ENCODE results near the gene GCNT4. TPM values are rescaled to one million over a fixed set of nuclear protein-coding genes. Genes with fewer than 3 reads are reported as not detected.
A peak's percentile ranks its signal among the peaks of the same experiment; 100 is the strongest.

GCNT4 gene
- total RNA-seq, 3 donors from 2014 or later = 1.1 to 1.3 (median 1.2) TPM

GRCh38 chr5:75058986-75059535 is 6.7 kb upstream of the GCNT4 start:
- Mint-ChIP-seq H3K9me3 (no peaks in the 10 kb centered on the region), H3K4me1 (ENCODE audit: low read depth) (peaks cover 85% of the 10 kb centered on the region), H3K27me3 (ENCODE audit: low read depth) (peaks cover 6% of the 10 kb centered on the region), H3K36me3 (ENCODE audit: insufficient read depth) (no peaks in the 10 kb centered on the region), H3K4me3 (peak overlapping the region; percentile 1)
- peak; percentile 11 to 20 for ATAC-seq
- no peak for DNase-seq

- Mint-ChIP-seq H3K4me3 (peak overlapping the region; percentile 0), H3K4me1 (ENCODE audit: low read depth) (peaks cover 79% of the 10 kb centered on the region), H3K36me3 (ENCODE audit: insufficient read depth) (no peaks in the 10 kb centered on the region), H3K9me3 (no peaks in the 10 kb centered on the region), H3K27me3 (ENCODE audit: low read depth) (peaks cover 6% of the 10 kb centered on the region)
- ATAC-seq (peak in 1 of 2 donors; percentile 11), DNase-seq (no peak)
Observed at GRCh38 chr5:75057561-75057960, 5.2 kb upstream of the GCNT4 start.

GRCh38 chr5:75055727-75056144 is 3.4 kb upstream of the GCNT4 start:
- no peak for ATAC-seq
- H3K36me3 Mint-ChIP-seq (ENCODE audit: insufficient read depth) = no peaks in the 10 kb centered on the region
- no peaks in the 10 kb centered on the region for H3K9me3 Mint-ChIP-seq
- no peak overlapping the region for H3K4me3 Mint-ChIP-seq
- DNase-seq = no peak
- H3K27me3 Mint-ChIP-seq (ENCODE audit: low read depth) = peaks cover 6% of the 10 kb centered on the region
- peaks cover 84% of the 10 kb centered on the region for H3K4me1 Mint-ChIP-seq (ENCODE audit: low read depth)

- no peak for DNase-seq
Observed at GRCh38 chr5:75054134-75054930, 2.0 kb upstream of the GCNT4 start.

DNA sequence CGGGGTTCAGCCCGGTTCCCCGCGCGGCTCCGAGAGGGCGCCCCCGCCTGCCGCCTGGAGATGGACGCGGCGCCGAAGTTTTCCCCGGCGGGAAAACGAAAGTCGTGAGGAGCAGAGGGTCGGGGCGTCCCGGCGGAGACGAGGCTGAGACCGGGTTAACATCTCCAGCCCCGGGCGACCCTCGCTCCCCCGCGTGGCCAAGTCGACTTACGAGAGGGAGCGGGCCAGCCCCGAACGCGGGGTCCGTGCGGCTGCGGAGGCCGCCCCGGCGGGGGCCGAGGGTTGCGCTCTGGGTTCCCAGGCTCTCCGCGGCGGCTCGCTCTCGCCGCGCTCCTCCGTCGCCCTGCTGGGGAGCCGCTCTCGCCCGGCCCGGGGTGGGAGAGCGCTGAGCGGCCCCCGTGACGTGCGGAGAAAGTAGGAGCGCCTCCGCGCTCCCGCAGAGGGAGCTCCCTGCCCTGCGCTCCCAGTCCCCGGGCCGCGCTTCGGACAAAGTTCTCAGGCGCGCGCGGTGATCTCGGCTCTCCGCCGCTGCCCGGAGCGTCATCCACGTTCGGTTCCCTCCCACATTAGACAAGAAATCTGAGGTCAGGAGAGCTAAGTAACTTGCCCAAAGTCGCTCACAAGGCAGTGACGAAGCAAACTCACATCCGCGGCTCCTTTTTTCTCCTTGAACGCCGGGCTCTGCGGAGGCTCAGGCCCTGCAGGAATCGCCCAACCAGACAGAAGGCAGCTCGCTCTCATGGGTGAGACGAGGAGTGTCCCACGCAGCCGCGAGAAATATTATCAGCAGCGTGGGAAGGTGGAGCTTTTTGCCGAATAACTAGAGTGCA is 1.2 kb upstream of the GCNT4 start:
- peak overlapping the region; percentile 87 for H3K4me3 Mint-ChIP-seq
- peaks cover 6% of the 10 kb centered on the region for H3K27me3 Mint-ChIP-seq (ENCODE audit: low read depth)
- peak; percentile 45 for DNase-seq
- H3K9me3 Mint-ChIP-seq = no peaks in the 10 kb centered on the region
- no peaks in the 10 kb centered on the region for H3K36me3 Mint-ChIP-seq (ENCODE audit: insufficient read depth)
- peaks cover 84% of the 10 kb centered on the region for H3K4me1 Mint-ChIP-seq (ENCODE audit: low read depth)
- ATAC-seq = peak; percentile 44 to 54

More at GRCh38 chr5:75054134-75054930, 2.0 kb upstream of the GCNT4 start:
- H3K36me3 Mint-ChIP-seq (ENCODE audit: insufficient read depth) = no peaks in the 10 kb centered on the region
- H3K4me3 Mint-ChIP-seq = peak overlapping the region; percentile 87
- peak in 1 of 2 donors; percentile 1 for ATAC-seq
- H3K27me3 Mint-ChIP-seq (ENCODE audit: low read depth) = peaks cover 6% of the 10 kb centered on the region
- H3K9me3 Mint-ChIP-seq = no peaks in the 10 kb centered on the region
- peaks cover 84% of the 10 kb centered on the region for H3K4me1 Mint-ChIP-seq (ENCODE audit: low read depth)

DNA sequence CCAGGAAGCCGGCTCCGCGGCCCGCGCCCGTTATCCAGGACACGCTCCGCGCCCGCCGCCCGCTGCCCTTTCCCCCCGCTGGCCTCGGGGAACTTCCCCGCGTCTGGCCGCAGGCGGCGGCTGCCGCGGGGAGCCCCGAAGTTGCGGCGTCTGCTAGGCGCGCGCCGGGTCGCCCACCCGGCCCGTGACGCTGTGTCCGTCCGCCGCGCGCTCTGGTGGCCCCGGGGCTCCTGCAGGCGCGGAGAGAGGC is 621 bp upstream of the GCNT4 start:
- H3K4me3 Mint-ChIP-seq = peak overlapping the region; percentile 77
- no peaks in the 10 kb centered on the region for H3K9me3 Mint-ChIP-seq
- H3K4me1 Mint-ChIP-seq (ENCODE audit: low read depth) = peaks cover 84% of the 10 kb centered on the region
- DNase-seq = peak; percentile 26
- H3K36me3 Mint-ChIP-seq (ENCODE audit: insufficient read depth) = no peaks in the 10 kb centered on the region
- peaks cover 6% of the 10 kb centered on the region for H3K27me3 Mint-ChIP-seq (ENCODE audit: low read depth)
- peak; percentile 30 to 31 for ATAC-seq

DNA sequence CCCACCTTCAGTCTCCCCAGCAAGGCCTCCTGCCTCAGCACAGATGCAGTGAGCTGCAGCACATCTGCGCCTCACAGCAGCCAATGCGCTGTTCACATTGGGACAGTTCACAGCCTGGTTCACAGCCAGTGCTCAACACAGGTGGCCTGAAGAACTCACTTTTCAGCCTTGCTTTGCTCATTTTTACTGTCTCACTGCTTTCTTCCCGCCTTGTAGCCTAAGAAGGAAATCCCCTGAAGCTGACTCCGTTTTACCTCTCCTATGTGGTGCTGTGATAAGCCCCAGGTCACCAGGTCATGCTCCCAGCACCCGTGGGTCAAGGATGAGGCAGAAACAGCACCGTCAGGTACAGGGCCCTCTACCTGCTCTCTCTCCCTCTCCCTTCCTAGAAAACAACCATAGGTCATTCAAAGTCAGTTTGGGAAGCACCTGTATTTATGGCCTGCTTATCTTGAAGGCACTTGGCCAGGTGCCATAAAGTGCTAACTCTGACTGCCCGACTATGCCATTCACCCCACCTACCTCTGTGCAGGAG is 1.1 kb downstream of the GCNT4 start:
- peaks cover 77% of the 10 kb centered on the region for H3K4me1 Mint-ChIP-seq (ENCODE audit: low read depth)
- DNase-seq (peak; percentile 20), ATAC-seq (peak; percentile 24 to 26)
- H3K4me3 Mint-ChIP-seq = peak overlapping the region; percentile 92
- H3K27me3 Mint-ChIP-seq (ENCODE audit: low read depth) = peaks cover 6% of the 10 kb centered on the region
- no peaks in the 10 kb centered on the region for H3K9me3 Mint-ChIP-seq
- no peaks in the 10 kb centered on the region for H3K36me3 Mint-ChIP-seq (ENCODE audit: insufficient read depth)

GRCh38 chr5:75050415-75050814 is 1.9 kb downstream of the GCNT4 start:
- Mint-ChIP-seq H3K4me3 (peak overlapping the region; percentile 92), H3K4me1 (ENCODE audit: low read depth) (peaks cover 74% of the 10 kb centered on the region), H3K36me3 (ENCODE audit: insufficient read depth) (peaks cover 5% of the 10 kb centered on the region), H3K27me3 (ENCODE audit: low read depth) (peaks cover 6% of the 10 kb centered on the region), H3K9me3 (no peaks in the 10 kb centered on the region)
- no peak for DNase-seq
- peak; percentile 24 to 27 for ATAC-seq

GRCh38 chr5:75049456-75050351 is 2.7 kb downstream of the GCNT4 start:
- H3K36me3 Mint-ChIP-seq (ENCODE audit: insufficient read depth) = peaks cover 10% of the 10 kb centered on the region
- peak; percentile 63 for DNase-seq

DNA sequence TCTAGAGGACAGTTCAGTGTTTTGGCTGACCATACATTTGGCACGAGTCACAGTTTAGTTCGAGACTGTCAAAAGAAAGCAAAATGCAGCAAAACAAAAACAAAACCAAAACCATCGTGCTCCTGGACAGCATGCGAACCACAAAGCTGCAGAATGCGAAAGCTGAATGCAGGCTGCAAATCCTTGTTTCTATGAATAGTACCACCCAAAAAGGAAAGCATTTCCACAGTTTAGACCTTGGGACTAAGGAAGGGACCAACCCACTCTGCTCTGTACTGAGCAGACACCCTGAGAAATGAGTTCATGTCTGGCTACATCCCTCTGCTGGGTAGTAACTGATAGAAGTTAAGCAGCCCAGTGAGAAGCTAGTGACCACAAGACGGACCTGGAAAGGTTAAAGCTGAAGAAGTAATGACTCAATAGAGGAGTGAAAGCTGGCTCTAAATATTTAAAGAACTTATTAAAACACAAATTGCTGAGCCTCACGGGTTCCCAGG is 3.9 kb downstream of the GCNT4 start:
- peaks cover 18% of the 10 kb centered on the region for H3K36me3 Mint-ChIP-seq (ENCODE audit: insufficient read depth)
- DNase-seq (no peak), ATAC-seq (no peak)
- H3K9me3 Mint-ChIP-seq = no peaks in the 10 kb centered on the region
- peak overlapping the region; percentile 40 for H3K4me3 Mint-ChIP-seq
- H3K4me1 Mint-ChIP-seq (ENCODE audit: low read depth) = peaks cover 70% of the 10 kb centered on the region
- no peaks in the 10 kb centered on the region for H3K27me3 Mint-ChIP-seq (ENCODE audit: low read depth)

More at GRCh38 chr5:75049456-75050351, 2.7 kb downstream of the GCNT4 start:
- Mint-ChIP-seq H3K4me1 (ENCODE audit: low read depth) (peaks cover 75% of the 10 kb centered on the region), H3K27me3 (ENCODE audit: low read depth) (peaks cover 5% of the 10 kb centered on the region), H3K9me3 (no peaks in the 10 kb centered on the region), H3K4me3 (peak overlapping the region; percentile 92)
- ATAC-seq = peak; percentile 21 to 22

GRCh38 chr5:75047356-75047755 is 5.0 kb downstream of the GCNT4 start:
- Mint-ChIP-seq H3K4me1 (ENCODE audit: low read depth) (peaks cover 74% of the 10 kb centered on the region), H3K36me3 (ENCODE audit: insufficient read depth) (peaks cover 28% of the 10 kb centered on the region), H3K27me3 (ENCODE audit: low read depth) (no peaks in the 10 kb centered on the region), H3K9me3 (no peaks in the 10 kb centered on the region), H3K4me3 (no peak overlapping the region)
- DNase-seq (no peak), ATAC-seq (no peak)

GRCh38 chr5:75046366-75047142 is 5.8 kb downstream of the GCNT4 start:
- Mint-ChIP-seq H3K36me3 (ENCODE audit: insufficient read depth) (peaks cover 31% of the 10 kb centered on the region), H3K9me3 (no peaks in the 10 kb centered on the region), H3K4me3 (no peak overlapping the region), H3K27me3 (ENCODE audit: low read depth) (no peaks in the 10 kb centered on the region), H3K4me1 (ENCODE audit: low read depth) (peaks cover 68% of the 10 kb centered on the region)
- ATAC-seq (no peak), DNase-seq (no peak)

DNA sequence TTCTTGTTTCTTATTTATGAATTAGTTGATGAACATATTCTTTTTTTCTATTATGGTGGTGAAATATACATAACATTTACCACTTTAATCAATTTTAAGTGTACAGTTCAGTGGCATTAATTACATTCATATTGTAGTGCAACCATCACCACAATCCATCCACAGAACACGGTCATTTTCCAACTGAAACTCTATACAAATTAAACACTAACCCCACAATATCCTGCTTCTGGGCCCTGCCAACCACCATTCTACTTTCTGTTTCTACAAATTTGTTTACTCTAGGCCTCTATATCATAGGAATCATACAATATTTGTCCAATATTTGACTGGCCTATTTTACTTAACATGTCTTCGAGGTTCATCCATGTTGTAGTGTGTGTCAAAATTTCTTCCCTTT is 7.3 kb downstream of the GCNT4 start:
- Mint-ChIP-seq H3K4me3 (no peak overlapping the region), H3K9me3 (no peaks in the 10 kb centered on the region), H3K4me1 (ENCODE audit: low read depth) (peaks cover 59% of the 10 kb centered on the region), H3K36me3 (ENCODE audit: insufficient read depth) (peaks cover 37% of the 10 kb centered on the region), H3K27me3 (ENCODE audit: low read depth) (no peaks in the 10 kb centered on the region)
- ATAC-seq (no peak), DNase-seq (no peak)

Data from activated T-cell treated with anti-CD3 and anti-CD28 coated beads, Interleukin-2, amount 50 U/mL, for 4 hours (primary cell).